LNCaP clone FGC (cell line): ENCODE measurements around the gene PPP1R3D.

Experiments
- DNase-seq: peaks from one replicate; pipeline ENCODE4 v3.0.0-alpha.2; 2011; ENCODE audit warnings: low read depth
- H3K4me3 ChIP-seq: 2 replicates; pipeline ENCODE4 v1.5.1; 2011; ENCODE audit warnings: mild to moderate bottlenecking, low read depth, low read length, control low read depth
- TF ChIP-seq, protein P1 (sequence below): IDR thresholded peaks from 2 replicates; pipeline ENCODE4 v1.5.1; 2012; ENCODE audit warnings: mild to moderate bottlenecking; ENCODE audit not compliant: control insufficient read depth, insufficient read depth; ENCODE audit errors: extremely low read depth

Gene PPP1R3D

GRCh38 chr20:59935457-59936185, 4.5 kb downstream of the PPP1R3D start:
- H3K4me3 ChIP-seq = no peak overlapping the region
- DNase-seq = no peak
- TF ChIP-seq, protein P1, sequence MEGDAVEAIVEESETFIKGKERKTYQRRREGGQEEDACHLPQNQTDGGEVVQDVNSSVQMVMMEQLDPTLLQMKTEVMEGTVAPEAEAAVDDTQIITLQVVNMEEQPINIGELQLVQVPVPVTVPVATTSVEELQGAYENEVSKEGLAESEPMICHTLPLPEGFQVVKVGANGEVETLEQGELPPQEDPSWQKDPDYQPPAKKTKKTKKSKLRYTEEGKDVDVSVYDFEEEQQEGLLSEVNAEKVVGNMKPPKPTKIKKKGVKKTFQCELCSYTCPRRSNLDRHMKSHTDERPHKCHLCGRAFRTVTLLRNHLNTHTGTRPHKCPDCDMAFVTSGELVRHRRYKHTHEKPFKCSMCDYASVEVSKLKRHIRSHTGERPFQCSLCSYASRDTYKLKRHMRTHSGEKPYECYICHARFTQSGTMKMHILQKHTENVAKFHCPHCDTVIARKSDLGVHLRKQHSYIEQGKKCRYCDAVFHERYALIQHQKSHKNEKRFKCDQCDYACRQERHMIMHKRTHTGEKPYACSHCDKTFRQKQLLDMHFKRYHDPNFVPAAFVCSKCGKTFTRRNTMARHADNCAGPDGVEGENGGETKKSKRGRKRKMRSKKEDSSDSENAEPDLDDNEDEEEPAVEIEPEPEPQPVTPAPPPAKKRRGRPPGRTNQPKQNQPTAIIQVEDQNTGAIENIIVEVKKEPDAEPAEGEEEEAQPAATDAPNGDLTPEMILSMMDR = no peak

- H3K4me3 ChIP-seq = peak overlapping the region; percentile 47
- DNase-seq = no peak
Measured at GRCh38 chr20:59933849-59934585, 6.1 kb downstream of the PPP1R3D start.

DNA sequence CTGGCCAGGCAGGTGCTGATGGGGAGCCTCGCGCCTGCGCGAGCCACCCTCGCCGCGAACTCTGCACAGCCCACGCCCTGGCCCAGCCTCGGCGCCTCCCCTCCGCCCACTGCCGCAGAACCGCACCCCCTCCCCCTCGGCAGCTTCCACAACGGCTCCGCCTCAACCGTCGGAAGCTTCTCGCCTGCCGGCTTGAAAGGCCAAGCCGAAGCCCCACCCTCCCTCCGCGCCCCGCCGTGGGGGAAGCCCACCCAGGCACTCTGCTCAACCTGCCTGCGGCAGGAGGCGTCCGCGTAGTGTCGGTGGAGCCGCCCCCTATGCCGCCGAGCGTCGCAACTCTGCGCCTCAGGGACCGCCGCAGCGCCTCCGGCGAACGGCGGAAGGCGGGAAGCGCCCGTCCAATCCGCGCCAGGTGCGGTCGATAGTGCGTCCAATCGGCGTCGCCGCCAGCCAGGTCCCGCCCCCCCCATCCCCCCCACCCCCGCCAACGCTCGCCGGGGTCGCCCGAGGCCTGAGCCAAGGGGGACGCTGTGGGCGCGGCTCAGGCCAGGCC, 6.7 kb downstream of the PPP1R3D start, which contains the start of gene SYCP2:
SYCP2 (minus strand) TSS at position 342 of the 553 bp plus-strand sequence. CDS start 11,224 bp downstream, outside the sequence.
- no peak for DNase-seq
- TF ChIP-seq, protein P1 = no peak
- peak within 1 kb of the TSS; percentile 47 for H3K4me3 ChIP-seq

More at GRCh38 chr20:59933849-59934585, 6.1 kb downstream of the PPP1R3D start:
- TF ChIP-seq, protein P1 = peak; percentile 58

DNA sequence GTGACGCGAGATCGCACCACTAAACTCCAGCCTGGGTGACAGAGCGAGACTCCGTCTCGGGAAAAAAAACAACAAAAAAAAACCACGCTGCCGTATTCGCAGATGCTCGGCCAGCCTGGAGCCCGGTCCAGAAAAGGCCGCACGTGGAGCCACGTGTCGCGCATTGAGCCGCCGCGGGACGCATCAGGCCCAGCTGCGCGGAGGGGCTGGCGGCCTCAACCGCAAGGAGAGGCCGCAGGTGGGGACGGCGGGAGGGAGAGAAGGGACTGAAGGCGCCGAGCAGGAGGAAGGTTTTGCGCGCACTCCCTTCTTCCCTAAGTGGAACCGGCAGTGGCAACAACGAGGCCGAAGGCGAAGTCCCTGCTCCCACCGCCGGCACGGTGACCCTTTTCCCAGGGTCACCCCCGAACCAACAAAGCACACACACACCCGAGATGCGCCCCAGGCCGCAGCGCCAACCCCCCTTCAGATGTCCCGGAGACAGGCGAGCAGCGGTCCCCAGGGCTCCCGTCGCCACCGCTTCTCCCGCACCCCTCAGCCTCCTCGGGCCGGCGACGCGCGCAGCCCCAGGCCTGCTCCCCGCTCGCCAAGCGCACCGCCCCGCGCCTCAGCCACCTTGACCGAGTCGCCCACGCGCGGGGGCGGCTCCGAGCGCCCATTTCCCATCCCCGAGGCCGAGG, 7.3 kb downstream of the PPP1R3D start:
- no peak for DNase-seq
- TF ChIP-seq, protein P1 = no peak
- H3K4me3 ChIP-seq = no peak overlapping the region

DNA sequence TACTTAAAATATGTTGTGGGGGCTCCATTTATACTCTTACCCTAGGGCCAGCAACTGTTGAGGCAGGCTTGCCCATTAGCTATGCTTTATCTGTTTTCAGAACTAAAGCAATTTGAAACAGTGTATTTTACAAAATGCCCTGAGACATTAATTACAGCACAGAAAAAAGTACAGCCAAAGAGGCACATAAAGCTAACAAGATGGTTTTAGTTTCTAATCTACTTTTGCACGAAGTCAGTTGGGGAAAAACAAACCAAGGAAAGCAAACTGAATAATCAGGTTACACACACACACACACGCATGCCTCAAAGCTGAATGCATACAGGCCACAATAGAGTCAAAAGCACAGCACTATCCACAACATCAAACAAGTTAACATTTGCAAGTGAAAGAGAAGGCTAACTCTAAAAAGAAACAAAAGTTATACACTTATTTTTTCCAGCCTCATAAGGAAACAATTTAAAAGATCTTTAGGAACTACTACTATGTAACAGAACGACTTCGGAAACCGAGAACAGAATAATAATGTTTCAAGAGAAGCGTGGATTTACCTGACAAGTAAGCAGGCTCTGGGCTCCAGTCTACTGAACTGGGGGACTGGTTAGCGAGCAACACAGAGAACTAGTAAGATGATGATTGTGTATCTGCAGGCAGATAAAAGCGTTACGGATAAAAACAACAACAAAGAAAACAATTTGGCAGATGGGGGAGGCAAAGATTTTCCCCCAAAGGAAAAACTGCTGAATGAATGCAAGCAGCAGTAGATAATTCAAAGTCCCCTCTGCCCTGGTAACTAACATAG, 8.4 kb downstream of the PPP1R3D start:
- no peak for DNase-seq
- TF ChIP-seq, protein P1 = no peak
- no peak overlapping the region for H3K4me3 ChIP-seq

DNA sequence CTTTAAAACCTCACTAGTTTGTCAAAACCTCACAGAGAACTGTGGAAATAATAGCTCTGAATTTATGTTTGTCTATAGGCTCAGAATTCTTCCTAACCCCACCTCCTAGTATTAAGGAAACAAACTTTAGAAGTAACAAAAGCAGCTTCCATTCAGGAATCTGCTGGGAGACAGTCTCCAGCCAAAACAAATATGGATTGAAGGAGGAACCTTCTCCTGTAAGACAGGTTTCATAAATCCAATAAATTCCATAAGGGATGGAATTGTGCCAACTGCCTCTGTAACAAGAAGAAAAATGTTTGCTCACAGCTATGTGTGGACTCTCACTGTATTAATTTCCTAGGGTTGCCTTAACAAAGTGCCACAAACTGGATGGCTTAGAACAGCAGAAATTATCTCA, 14.2 kb downstream of the PPP1R3D start:
- TF ChIP-seq, protein P1 = no peak
- DNase-seq = peak; percentile 99
- 0 out of 2 replicates have a peak overlapping the region, but pooled peaks have one; percentile 27 for H3K4me3 ChIP-seq
